Erythroblast (primary cell): ENCODE measurements around the gene CERT1.

Experiments
- GATA1 ChIP-seq: IDR thresholded peaks from 2 replicates; pipeline ENCODE4 v1.6.1; 2011; ENCODE audit warnings: low read depth, mild to moderate bottlenecking, control low read depth, low read length, moderate library complexity
- POLR2A ChIP-seq: IDR thresholded peaks from 2 replicates; pipeline ENCODE4 v1.6.1; 2011; ENCODE audit warnings: mild to moderate bottlenecking, low read length

DNA sequence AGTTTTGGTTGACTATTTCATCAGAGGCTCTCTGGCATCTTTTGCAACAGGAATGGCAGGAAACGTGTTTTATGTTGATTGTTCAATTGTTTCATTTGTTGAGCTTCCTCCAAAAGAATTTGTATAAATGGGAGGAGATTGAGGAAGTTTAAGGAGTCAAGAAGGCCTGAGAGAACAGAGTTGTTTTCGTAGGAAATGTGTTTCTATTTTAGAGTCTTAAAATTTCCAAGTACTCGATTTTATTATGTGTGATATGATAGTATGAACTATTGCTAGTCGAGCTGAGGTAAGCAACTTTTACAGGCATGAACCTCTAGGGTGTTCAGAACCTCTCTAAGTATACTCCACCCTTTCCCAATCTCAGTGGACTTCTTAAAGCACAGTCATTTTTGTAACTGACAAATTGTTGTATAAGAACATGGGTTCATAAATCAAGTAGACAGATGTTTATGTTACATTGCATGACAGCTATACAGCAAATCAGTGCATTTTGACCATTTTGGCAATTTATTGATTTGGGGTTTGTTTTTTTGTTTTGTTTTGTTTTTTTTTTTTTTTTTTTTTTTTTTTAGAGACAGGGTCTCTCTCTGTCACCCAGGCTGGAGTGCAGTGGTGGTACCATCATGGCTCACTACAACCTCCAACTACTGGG is 47.7 kb upstream of the CERT1 start:
- TF ChIP-seq POLR2A (no peak), GATA1 (no peak)
